OCI-LY3 (cell line): ENCODE data around the gene COX17.

Experiments
- EZH2phosphoT487 ChIP-seq: fragments of 200-600 bp; shearing (Covaris generic); IDR thresholded peaks from 2 replicates; pipeline ENCODE4 v1.6.1; 2018; ENCODE audit warnings: antibody characterized with exemption, mixed run types, low read depth
- TF ChIP-seq, protein P1 (sequence below): fragments of 200-600, 300-600 bp; sonication (generic); IDR thresholded peaks from 2 replicates; pipeline ENCODE4 v1.5.1; 2014; ENCODE audit warnings: antibody characterized with exemption, low read length, low read depth

DNA sequence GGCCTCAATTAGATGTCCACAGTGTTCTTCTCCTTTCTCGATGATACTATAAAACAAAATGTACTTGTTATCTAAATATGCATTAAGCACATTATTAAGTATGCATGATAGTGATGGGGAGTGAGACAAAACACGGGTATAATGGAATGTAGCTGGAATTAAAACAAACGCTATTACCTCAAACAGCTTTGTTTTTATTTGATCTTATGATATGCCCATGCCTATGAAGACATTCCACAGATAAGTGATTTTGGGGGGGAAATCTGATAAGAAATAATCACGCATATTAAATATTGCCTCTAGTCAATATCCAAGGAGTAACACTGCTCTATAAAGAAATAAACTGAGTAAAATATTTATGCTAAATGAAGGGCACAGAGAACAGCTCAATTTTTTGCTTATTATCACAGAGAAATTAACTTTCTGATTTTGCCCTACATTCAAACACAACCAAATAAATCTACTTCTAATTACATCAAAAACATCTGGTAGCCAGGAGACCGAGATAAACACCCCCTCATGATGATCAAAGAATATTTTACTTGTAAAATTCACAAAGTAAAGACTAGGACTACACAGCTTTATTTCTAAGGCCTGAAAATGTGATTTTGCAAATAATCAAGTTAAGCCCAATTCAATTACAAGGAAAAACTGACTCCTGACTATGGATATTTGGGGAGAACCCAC lies 1.9 kb downstream of the COX17 start:
- TF ChIP-seq, protein P1, sequence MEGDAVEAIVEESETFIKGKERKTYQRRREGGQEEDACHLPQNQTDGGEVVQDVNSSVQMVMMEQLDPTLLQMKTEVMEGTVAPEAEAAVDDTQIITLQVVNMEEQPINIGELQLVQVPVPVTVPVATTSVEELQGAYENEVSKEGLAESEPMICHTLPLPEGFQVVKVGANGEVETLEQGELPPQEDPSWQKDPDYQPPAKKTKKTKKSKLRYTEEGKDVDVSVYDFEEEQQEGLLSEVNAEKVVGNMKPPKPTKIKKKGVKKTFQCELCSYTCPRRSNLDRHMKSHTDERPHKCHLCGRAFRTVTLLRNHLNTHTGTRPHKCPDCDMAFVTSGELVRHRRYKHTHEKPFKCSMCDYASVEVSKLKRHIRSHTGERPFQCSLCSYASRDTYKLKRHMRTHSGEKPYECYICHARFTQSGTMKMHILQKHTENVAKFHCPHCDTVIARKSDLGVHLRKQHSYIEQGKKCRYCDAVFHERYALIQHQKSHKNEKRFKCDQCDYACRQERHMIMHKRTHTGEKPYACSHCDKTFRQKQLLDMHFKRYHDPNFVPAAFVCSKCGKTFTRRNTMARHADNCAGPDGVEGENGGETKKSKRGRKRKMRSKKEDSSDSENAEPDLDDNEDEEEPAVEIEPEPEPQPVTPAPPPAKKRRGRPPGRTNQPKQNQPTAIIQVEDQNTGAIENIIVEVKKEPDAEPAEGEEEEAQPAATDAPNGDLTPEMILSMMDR: no peak
- TF ChIP-seq EZH2phosphoT487: no peak
